NCI-H1417 treated with DMSO at 0.1 percent for 48 hours (cell line): ENCODE data around the gene EEF1E1.

Experiments used
- DNase-seq: peaks from one replicate; lab custom pipeline; 2025; lab: John Stamatoyannopoulos, UW

The EEF1E1 gene

DNA sequence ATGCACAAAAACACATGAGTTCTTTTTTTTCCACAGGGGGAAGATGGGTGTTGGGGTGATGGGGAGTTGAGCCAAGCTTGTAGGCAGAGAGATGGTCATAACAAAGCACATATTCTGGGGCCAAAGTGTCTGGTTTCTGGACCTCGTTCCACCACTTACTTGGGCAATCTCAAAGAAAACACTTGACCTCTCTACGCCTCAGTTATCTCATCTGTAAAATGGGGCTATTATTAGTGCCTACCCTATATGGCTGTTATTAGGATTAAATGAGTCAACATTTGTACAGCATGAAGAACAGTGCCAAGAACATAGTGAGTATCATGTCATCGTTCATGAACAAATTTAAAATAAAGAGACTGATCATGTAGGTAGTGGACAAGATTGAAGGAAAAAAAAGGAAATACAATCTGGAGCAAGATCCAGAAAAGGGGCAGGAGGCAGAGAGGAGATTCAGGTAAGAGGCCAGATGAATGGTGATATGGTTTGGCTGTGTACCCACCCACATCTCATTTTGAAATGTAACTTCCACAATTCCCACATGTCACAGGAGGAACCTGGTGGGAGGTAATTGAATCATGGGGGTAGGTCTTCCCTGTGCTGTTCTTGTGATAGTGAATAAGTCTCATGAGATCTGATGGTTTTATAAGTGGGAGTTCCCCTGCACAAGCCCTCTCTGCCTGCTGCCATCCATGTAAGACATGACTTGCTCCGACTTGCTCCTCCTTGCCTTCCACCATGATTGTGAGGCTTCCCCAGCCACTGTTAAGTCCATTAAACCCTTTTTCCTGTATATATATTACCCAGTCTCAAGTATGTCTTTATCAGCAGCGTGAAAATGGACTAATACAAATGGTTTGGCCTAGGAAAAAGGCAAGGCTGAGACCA lies 14.2 kb downstream of the EEF1E1 start:
- DNase-seq = no peak

GRCh38 chr6:8086755-8087306 lies 15.5 kb downstream of the EEF1E1 start:
- no peak for DNase-seq

- DNase-seq = no peak
Measured at GRCh38 chr6:8085053-8085511, 17.3 kb downstream of the EEF1E1 start.

DNA sequence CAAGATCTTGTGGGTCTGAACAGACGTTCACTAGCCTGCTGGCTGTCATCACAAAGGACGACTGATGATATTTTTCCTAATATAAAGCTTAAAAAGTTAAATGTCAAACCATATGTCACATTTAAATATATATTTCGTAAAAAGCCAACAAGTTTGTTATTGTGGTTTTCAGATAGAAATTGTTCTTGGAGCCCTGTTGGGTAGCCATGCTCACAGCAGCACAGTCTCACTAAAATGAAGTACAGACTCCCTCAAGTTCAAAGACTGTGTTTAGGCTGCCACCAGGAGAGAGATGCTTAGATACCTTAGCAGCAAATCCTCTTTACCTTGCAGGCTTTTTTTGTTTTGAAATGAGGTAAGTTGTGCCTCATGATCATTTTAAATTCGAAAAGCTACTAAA lies 17.8 kb downstream of the EEF1E1 start:
- no peak for DNase-seq

- no peak for DNase-seq
Measured at GRCh38 chr6:8082954-8083858, 19.1 kb downstream of the EEF1E1 start.

- DNase-seq = no peak
Measured at GRCh38 chr6:8082572-8082953, 19.8 kb downstream of the EEF1E1 start.

- no peak for DNase-seq
Measured at GRCh38 chr6:8080362-8081151, 21.8 kb downstream of the EEF1E1 start.

GRCh38 chr6:8079126-8079525 lies 23.2 kb downstream of the EEF1E1 start:
- no peak for DNase-seq

DNA sequence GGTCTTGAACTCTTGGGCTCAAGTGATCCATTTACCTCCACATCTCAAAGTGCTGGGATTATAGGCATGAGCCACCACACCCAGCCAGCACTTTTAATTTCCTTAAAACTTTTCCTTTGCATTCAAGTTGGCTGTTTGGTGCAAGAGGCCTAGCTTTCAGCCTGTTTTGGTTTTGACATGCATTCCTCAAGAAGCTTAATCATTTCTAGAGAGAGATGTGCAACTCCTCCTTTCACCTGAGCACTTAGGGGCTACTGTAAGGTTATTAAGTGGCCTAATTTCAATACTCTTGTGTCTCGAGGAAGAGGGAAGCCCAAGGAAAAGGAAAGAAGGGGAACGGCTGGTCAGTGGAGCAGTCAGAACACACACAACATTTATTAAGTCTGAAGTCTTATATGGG lies 24.4 kb downstream of the EEF1E1 start:
- DNase-seq = no peak

- DNase-seq = no peak
Measured at GRCh38 chr6:8075704-8076103, 26.6 kb downstream of the EEF1E1 start.

DNA sequence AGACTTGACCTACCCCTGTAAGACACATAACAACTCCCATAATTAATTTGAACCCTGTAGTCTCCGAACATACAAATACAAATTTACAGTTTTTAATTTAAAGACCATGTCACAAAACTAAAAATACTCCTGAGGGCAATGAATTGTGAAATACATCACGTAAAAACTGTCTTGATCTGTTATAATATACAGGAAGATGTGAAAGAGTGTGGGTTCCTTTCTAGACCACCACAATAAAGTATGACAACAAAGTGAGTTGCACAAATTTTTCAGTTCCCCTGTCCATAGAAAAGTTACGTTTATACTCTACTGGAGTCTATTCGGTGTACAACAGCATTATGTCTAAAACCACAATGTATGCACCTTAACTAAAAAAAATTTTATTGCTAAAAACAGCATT lies 27.2 kb downstream of the EEF1E1 start:
- no peak for DNase-seq

DNA sequence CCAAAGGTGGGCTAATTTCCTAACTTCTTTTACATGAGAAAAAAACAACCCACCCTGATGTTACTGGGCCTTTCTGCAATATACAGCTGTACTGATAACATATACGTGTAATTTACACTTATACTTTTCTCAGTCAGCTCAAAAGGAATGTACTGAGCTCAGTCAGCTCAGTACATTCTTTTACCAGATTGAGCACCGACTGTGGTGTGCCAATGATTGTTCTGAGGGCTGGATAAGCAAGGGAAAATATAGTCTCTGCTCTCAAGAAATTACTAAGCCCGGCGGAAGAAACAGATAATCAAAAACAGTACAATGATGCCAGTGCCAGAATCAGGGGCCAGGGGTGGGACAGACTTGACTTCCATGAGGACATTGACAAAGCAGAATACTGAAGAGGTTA lies 28.1 kb downstream of the EEF1E1 start:
- DNase-seq = no peak

DNA sequence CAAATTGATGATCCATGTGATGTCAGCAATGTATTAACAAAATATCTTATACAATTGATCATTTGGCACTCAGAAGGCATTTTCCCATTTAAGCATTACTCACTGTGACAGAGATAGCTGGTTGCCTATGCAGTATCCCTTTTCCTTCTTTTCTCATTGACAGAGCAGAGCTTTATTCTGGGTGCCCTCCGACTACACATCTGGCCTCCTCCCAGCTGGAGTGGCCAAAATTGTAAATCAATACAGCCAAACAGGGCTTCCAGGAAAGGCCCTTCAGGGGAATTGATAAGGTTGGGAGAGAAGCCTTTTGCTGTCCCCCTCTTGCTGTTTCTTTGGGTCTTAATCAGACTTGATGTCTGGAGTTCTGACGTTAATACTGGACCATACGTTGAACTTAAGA lies 28.6 kb downstream of the EEF1E1 start:
- no peak for DNase-seq

- DNase-seq = no peak
Measured at GRCh38 chr6:8070718-8071117, 31.6 kb downstream of the EEF1E1 start.

DNA sequence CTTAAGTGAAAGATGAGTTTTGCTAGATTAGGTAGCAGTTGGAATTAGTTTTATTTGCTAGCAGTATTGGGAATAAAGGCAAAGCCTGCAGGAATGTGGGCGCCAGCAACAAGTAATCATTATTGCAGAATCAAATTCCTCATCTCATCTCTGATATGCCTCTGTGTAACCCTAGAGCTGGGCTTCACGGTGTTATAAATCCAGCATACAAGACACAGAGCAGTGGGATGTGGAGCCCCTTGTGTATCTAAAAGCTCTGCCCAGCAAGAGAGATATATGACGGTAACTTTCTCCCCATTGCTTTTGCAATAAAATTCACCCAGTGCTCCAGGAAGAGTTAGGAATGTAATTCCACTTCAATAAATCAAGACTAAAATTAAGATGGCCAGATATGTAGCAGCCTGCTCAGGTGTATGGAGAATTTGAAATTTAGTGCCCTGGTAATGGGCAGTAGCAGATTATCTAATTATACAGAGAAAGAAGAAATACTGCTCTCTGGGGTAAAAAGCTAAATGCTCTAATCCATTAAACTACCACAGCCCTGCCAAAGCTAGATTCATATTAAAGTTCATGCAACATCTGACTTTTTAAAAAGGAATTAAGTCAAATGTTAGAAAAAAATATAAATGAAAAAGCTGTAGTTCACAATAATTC lies 32.6 kb downstream of the EEF1E1 start:
- no peak for DNase-seq

GRCh38 chr6:8069151-8069550 lies 33.2 kb downstream of the EEF1E1 start:
- DNase-seq = no peak

GRCh38 chr6:8066108-8066507 lies 36.2 kb downstream of the EEF1E1 start:
- DNase-seq = no peak

DNA sequence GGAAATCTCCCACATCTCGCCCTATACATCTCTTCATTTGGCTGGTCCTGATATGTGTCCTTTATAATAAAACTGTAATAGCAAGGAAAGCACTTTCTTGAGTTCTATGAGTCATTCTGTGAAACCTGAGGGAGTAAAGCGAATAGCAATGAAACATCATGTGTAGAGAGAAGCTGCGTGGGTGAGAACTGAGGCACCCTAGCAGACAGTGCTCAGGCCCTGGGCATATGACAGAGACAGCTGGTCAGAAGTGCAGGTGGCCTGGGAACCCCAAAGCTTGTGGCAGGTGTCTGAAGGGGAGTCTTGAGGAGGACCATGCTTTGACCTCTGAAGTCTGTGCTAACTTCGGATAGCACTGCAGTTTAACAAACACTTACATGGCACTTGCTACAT lies 36.8 kb downstream of the EEF1E1 start:
- no peak for DNase-seq

DNA sequence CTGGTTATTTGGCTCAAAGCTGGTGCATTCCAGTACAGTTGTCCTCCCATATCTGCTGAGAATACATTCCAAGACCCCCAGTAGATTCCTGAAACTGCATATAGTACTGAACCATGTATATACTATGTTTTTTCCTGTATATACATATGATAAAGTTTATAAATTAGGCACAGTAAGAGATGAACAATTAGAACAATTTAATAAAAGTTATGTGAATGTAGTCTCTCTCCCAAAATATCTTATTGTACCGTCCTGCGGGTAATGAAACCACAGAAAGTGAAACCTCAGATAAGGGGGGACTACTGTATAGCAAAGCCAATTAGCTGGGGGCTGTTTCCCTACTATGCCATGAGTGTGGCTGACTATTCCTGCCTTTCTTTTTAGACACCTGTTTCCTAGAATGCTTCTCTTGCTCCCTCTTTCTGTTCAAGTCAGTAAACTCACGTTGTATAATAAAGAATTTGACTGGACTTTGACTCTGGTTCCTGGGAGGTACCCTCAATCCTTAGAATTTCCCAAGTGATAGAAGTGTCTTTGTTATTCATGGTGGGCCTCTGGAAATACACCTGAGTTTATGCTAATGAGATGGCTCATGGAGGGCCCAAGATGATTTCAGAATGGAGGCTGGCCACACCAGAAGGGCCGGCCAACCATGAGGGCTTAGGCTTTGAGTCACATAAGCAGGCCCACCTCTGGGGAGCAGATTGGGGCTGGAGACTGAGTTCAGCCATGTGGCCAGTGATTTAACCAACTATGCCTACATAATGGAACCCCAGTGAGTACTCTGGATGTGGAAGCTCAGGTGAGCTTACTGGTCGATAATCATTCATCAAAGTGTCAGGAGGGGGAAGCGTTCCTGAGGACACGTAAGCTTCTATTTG lies 37.5 kb downstream of the EEF1E1 start:
- DNase-seq = no peak
